GDM1 (cell line): Measurements from ENCODE around the gene ARID2.

Experiments
- DNase-seq: peaks from one replicate; lab custom pipeline; 2025; lab: John Stamatoyannopoulos, UW

Gene ARID2

GRCh38 chr12:45729233-45730083 is at the start of gene ARID2:
Gene ARID2, plus strand, starts transcription at chr12:45729706. Its CDS starts 131 bp downstream, at chr12:45729837.
- DNase-seq: peak; percentile 74

- no peak for DNase-seq
These were observed 49.1 kb upstream of the ARID2 start for GRCh38 chr12:45680362-45680761.

GRCh38 chr12:45681465-45681864 is 48.0 kb upstream of the ARID2 start:
- DNase-seq: no peak

- no peak for DNase-seq
These were observed 43.8 kb upstream of the ARID2 start for GRCh38 chr12:45685680-45686079.

- DNase-seq: no peak
These were observed 42.2 kb upstream of the ARID2 start for GRCh38 chr12:45687081-45688015.

- no peak for DNase-seq
These were observed 41.3 kb upstream of the ARID2 start for GRCh38 chr12:45688183-45688582.

- no peak for DNase-seq
These were observed 34.5 kb upstream of the ARID2 start for GRCh38 chr12:45695035-45695434.

GRCh38 chr12:45695606-45696005 is 33.9 kb upstream of the ARID2 start:
- DNase-seq: no peak

GRCh38 chr12:45696049-45696448 is 33.5 kb upstream of the ARID2 start:
- DNase-seq: no peak

GRCh38 chr12:45697371-45697770 is 32.1 kb upstream of the ARID2 start:
- no peak for DNase-seq

- DNase-seq: no peak
These were observed 28.2 kb upstream of the ARID2 start for GRCh38 chr12:45701296-45701695.

- DNase-seq: no peak
These were observed 25.6 kb upstream of the ARID2 start for GRCh38 chr12:45703942-45704341.

- no peak for DNase-seq
These were observed 24.5 kb upstream of the ARID2 start for GRCh38 chr12:45704968-45705367.

- no peak for DNase-seq
These were observed 24.1 kb upstream of the ARID2 start for GRCh38 chr12:45705404-45705803.

- DNase-seq: no peak
These were observed 22.2 kb upstream of the ARID2 start for GRCh38 chr12:45707241-45707857.

- DNase-seq: no peak
These were observed 21.1 kb upstream of the ARID2 start for GRCh38 chr12:45708363-45708762.

- no peak for DNase-seq
These were observed 20.6 kb upstream of the ARID2 start for GRCh38 chr12:45708901-45709300.

- no peak for DNase-seq
These were observed 17.2 kb upstream of the ARID2 start for GRCh38 chr12:45712319-45712718.

- no peak for DNase-seq
These were observed 16.4 kb upstream of the ARID2 start for GRCh38 chr12:45713078-45713477.

- DNase-seq: no peak
These were observed 11.2 kb upstream of the ARID2 start for GRCh38 chr12:45718306-45718705.

GRCh38 chr12:45720069-45720468 is 9.4 kb upstream of the ARID2 start:
- no peak for DNase-seq

GRCh38 chr12:45721369-45721768 is 8.1 kb upstream of the ARID2 start:
- no peak for DNase-seq
